ENCODE data around the gene SEC24D.
"Not testable (repeated sequence)": the region's sequence is repeated elsewhere in the genome, so short reads cannot be mapped to it uniquely, and the experiment has no call there.

The SEC24D gene, protein sequence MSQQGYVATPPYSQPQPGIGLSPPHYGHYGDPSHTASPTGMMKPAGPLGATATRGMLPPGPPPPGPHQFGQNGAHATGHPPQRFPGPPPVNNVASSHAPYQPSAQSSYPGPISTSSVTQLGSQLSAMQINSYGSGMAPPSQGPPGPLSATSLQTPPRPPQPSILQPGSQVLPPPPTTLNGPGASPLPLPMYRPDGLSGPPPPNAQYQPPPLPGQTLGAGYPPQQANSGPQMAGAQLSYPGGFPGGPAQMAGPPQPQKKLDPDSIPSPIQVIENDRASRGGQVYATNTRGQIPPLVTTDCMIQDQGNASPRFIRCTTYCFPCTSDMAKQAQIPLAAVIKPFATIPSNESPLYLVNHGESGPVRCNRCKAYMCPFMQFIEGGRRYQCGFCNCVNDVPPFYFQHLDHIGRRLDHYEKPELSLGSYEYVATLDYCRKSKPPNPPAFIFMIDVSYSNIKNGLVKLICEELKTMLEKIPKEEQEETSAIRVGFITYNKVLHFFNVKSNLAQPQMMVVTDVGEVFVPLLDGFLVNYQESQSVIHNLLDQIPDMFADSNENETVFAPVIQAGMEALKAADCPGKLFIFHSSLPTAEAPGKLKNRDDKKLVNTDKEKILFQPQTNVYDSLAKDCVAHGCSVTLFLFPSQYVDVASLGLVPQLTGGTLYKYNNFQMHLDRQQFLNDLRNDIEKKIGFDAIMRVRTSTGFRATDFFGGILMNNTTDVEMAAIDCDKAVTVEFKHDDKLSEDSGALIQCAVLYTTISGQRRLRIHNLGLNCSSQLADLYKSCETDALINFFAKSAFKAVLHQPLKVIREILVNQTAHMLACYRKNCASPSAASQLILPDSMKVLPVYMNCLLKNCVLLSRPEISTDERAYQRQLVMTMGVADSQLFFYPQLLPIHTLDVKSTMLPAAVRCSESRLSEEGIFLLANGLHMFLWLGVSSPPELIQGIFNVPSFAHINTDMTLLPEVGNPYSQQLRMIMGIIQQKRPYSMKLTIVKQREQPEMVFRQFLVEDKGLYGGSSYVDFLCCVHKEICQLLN

DNA sequence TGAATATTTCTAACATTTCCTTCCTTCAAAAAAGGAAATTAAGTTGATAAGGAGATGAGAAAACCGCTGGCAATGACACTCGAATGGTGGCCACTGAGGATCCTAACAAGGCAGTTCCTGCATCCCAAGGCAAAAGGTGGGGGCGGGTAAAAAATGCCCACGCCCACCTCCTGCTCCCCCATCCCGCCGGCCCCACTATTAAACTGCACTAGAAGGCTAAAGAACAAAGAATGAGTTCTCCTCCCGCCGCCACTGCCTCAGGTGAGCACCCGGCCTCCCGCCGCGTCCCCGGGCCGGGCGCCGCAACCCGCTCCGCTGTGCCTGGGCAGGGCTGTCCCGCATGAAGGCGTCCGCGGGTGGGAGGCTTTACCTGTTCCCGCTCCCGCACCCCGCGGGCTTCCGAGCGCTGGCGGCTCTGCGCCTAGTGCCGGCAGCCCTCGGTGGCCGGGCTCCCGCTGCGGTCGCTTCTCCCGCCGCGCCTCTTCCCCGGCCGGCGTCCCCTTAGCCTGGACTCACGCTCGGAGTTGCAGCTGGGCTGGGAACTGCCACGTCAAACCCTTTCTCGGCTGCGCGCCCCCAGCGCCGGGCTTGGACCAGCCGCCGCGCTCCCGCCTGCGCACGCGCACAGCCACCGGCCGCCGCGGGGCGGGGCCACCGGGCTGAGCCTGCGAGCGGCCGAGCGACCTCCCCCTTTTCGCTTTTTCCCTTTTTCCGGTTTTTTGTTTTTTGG, at the start of gene SEC24D:
TSS of gene SEC24D (minus strand) at position 556 of the 730 bp plus-strand sequence. CDS start 2,430 bp downstream, outside the sequence.
- POLR2A ChIA-PET = interaction anchor here (2.3 to 2.4 kb wide), 2 partner anchors 10 to 11 kb away, joined by 6 to 8 read pairs; no protein-coding TSS in a partner anchor
- CTCF ChIA-PET = no interaction called here
- TF ChIP-seq ZNF384 (IDR thresholded peaks at IDR 0.05) (no peak), TARDBP (IDR thresholded peaks at IDR 0.05) (peak; percentile 28; the same call in 1 of the 2 replicates), BHLHE40 (IDR thresholded peaks at IDR 0.05; ENCODE audit: borderline replicate concordance) (no peak)
- DNase-seq (ENCODE audit: extremely low spot score) = peak; percentile 97

DNA sequence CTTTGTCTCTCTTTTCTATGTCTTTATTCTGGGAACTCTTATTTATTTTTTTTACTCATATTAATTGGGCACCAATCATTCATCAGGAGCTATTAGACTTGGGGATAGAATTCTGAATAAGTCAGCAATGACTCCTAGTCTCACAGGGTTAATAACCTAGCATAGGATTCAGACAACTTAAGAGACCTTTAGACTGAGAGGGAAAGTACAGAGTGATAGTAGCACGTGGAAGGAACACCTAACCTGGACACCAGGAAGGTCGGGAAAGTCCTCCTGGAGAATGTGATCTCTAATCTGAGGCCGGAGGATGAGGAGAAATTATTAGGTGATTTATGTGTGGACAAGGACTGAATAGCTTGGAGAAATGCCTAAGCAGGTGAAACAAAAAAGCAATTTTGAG, 48.8 kb upstream of the SEC24D start:
- ChIA-PET CTCF (no interaction called here), POLR2A (no interaction called here)
- TF ChIP-seq FOXK2 (IDR thresholded peaks at IDR 0.05) (no peak), ELF4 (IDR thresholded peaks at IDR 0.05) (no peak), ZNF384 (IDR thresholded peaks at IDR 0.05) (no peak), LEF1 (IDR thresholded peaks at IDR 0.05; ENCODE audit: borderline replicate concordance) (no peak), L3MBTL2 (conservative IDR thresholded peaks at IDR 0.05) (no peak), SP1 (IDR thresholded peaks at IDR 0.05) (no peak), FOXA1 (IDR thresholded peaks at IDR 0.05) (no peak), SUZ12 (IDR thresholded peaks at IDR 0.05) (no peak), NFRKB (IDR thresholded peaks at IDR 0.05) (no peak), ARNT (IDR thresholded peaks at IDR 0.05) (no peak), FOXM1 (IDR thresholded peaks at IDR 0.05; ENCODE audit: borderline replicate concordance) (no peak), CTBP1 (IDR thresholded peaks at IDR 0.05; ENCODE audit: borderline replicate concordance) (no peak)
- TF ChIP-seq, protein P1, sequence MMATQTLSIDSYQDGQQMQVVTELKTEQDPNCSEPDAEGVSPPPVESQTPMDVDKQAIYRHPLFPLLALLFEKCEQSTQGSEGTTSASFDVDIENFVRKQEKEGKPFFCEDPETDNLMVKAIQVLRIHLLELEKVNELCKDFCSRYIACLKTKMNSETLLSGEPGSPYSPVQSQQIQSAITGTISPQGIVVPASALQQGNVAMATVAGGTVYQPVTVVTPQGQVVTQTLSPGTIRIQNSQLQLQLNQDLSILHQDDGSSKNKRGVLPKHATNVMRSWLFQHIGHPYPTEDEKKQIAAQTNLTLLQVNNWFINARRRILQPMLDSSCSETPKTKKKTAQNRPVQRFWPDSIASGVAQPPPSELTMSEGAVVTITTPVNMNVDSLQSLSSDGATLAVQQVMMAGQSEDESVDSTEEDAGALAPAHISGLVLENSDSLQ (IDR thresholded peaks at IDR 0.05) = no peak
- no peak for DNase-seq (ENCODE audit: extremely low spot score)

DNA sequence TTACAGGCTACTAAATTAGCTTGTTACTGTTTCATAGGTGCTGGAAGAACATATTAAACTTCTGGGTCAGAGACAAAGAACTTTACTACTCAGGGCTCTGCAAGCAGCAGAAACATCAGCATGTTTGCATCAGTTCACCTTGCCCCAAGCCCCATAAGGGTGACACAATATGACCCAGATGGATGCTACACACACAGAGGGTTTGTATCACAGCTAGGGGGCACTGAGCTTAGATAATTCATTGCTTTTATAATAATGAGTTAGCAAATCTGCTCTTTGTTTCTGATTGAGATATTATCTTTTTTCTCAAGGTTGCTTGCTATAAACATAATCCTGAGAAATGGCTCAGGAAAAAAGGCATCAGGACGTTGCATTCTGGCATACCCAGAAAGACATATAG, 47.9 kb upstream of the SEC24D start:
- no peak for TF ChIP-seq ARNT (IDR thresholded peaks at IDR 0.05)
- no peak for TF ChIP-seq HDGF (IDR thresholded peaks at IDR 0.05; ENCODE audit: borderline replicate concordance)
- no peak for TF ChIP-seq CTBP1 (IDR thresholded peaks at IDR 0.05; ENCODE audit: borderline replicate concordance)
- TF ChIP-seq SP1 (IDR thresholded peaks at IDR 0.05) = no peak
- TF ChIP-seq FOXM1 (IDR thresholded peaks at IDR 0.05; ENCODE audit: borderline replicate concordance) = no peak
- no peak for TF ChIP-seq FOXA1 (IDR thresholded peaks at IDR 0.05)
- TF ChIP-seq BHLHE40 (IDR thresholded peaks at IDR 0.05; ENCODE audit: borderline replicate concordance) = no peak
- no peak for TF ChIP-seq ELF4 (IDR thresholded peaks at IDR 0.05)
- no peak for TF ChIP-seq NFRKB (IDR thresholded peaks at IDR 0.05)
- TF ChIP-seq FOXK2 (IDR thresholded peaks at IDR 0.05) = no peak
- no peak for TF ChIP-seq ZNF384 (IDR thresholded peaks at IDR 0.05)
- no peak for TF ChIP-seq LEF1 (IDR thresholded peaks at IDR 0.05; ENCODE audit: borderline replicate concordance)
- no peak for TF ChIP-seq L3MBTL2 (conservative IDR thresholded peaks at IDR 0.05)
- TF ChIP-seq, protein P1 (IDR thresholded peaks at IDR 0.05) = no peak
- ChIA-PET POLR2A (no interaction called here), CTCF (interaction anchor here (0.7 kb wide), 1 partner anchor 100 kb away, joined by 3 read pairs; no protein-coding TSS in a partner anchor)
- DNase-seq (ENCODE audit: extremely low spot score) = no peak

DNA sequence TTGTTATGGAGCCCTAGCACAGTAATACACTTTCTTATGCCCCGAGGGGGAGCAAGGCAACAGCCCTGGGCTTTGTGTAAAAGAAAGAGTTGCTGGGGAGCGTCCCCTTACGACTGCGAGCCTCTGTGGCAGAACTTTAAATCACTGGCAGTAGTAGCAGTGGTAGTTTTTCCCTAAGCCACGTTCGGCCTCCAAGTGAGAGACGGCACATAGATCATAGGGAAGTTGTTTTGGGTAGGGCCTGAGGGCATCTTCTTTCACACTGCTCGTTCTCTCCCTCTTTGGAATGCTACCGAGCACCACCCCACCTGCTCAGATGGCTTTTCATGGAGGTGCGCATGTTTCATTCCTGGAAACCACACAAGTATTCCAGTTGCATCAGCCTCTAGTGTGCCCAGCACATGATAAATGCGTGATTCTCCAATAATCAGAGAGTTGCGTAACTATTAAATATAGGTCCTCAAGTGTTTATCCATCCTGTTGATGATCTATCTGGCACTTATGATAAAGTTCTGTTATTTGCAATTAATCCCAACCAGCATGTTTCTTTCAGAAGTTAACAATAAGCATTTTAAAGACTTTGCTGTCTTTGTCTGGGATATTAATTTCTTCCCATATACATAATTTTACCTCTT, 45.7 kb upstream of the SEC24D start:
- DNase-seq (ENCODE audit: extremely low spot score) = no peak
- POLR2A ChIA-PET = no interaction called here
- TF ChIP-seq, protein P1 (IDR thresholded peaks at IDR 0.05) = no peak
- TF ChIP-seq TARDBP (IDR thresholded peaks at IDR 0.05) (no peak), BHLHE40 (IDR thresholded peaks at IDR 0.05; ENCODE audit: borderline replicate concordance) (no peak), NFRKB (IDR thresholded peaks at IDR 0.05) (no peak), FOXM1 (IDR thresholded peaks at IDR 0.05; ENCODE audit: borderline replicate concordance) (no peak), ARNT (IDR thresholded peaks at IDR 0.05) (no peak), ELF4 (IDR thresholded peaks at IDR 0.05) (no peak), CTBP1 (IDR thresholded peaks at IDR 0.05; ENCODE audit: borderline replicate concordance) (no peak), ZNF384 (IDR thresholded peaks at IDR 0.05) (no peak), LEF1 (IDR thresholded peaks at IDR 0.05; ENCODE audit: borderline replicate concordance) (no peak), SUZ12 (IDR thresholded peaks at IDR 0.05) (no peak), L3MBTL2 (conservative IDR thresholded peaks at IDR 0.05) (no peak)
- CTCF ChIA-PET = no interaction called here

DNA sequence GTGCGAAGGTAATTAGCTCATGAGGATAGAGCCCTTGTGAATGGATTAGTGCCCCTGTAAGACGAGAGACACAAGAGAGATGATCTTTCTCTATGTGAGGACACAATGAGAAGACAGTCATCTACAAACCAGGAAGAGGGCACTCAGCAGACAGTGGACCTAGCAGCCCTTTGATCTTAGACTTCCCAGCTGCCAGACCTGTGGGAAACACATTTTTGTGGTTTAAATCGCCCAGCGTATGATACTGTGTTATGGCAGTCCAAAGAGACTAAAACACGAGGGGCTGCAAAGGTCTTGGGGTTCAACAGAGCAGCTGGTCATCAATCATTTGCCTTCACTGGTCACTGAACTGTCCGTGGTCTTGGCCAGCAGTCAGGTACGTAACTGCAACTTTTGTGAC, 43.5 kb upstream of the SEC24D start:
- DNase-seq (ENCODE audit: extremely low spot score) = no peak
- ChIA-PET CTCF (no interaction called here), POLR2A (no interaction called here)
- TF ChIP-seq ELF4 (IDR thresholded peaks at IDR 0.05) = no peak
- no peak for TF ChIP-seq TARDBP (IDR thresholded peaks at IDR 0.05)
- TF ChIP-seq LEF1 (IDR thresholded peaks at IDR 0.05; ENCODE audit: borderline replicate concordance) = no peak
- no peak for TF ChIP-seq L3MBTL2 (conservative IDR thresholded peaks at IDR 0.05)
- no peak for TF ChIP-seq ARNT (IDR thresholded peaks at IDR 0.05)
- no peak for TF ChIP-seq BHLHE40 (IDR thresholded peaks at IDR 0.05; ENCODE audit: borderline replicate concordance)
- no peak for TF ChIP-seq SP1 (IDR thresholded peaks at IDR 0.05)
- TF ChIP-seq ZNF384 (IDR thresholded peaks at IDR 0.05) = no peak

DNA sequence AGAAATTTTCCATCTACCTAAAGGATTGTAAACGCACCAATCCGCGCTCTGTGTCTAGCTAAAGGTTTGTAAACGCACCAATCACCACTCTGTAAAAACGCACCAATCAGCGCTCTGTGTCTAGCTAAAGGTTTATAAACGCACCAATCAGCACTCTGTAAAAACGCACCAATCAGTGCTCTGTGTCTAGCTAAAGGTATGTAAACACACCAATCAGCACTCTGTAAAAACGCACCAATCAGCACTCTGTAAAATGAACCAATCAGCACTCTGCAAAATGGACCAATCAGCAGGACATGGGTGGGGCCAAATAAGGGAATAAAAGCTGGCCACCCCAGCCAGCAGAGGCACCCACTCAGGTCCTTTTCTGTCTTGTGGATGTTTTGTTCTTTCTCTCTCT, 42.6 kb upstream of the SEC24D start:
- CTCF ChIA-PET; DNase-seq (ENCODE audit: extremely low spot score); POLR2A ChIA-PET: not testable (repeated sequence)
